Sigmoid colon (tissue), 7 donors: ENCODE data around the gene SND1. TPM values are rescaled to one million over a fixed set of nuclear protein-coding genes. Genes with fewer than 3 reads are reported as not detected.

ENCODE experiments used
- DNase-seq: peaks from one replicate; pipeline ENCODE4 v3.0.0-alpha.2; 2019
- H3K27ac ChIP-seq, 4 donors: fragments of 200-600 bp; sonication (generic); one replicate each; pipeline ENCODE4 v1.5.1; 2016 to 2019; ENCODE audit warnings: mild to moderate bottlenecking in 1 of 4
- H3K27me3 ChIP-seq, 3 donors: fragments of 200-600 bp; sonication (generic); one replicate each; pipeline ENCODE4 v1.5.1; 2019; ENCODE audit warnings: mild to moderate bottlenecking in 1 of 3
- H3K36me3 ChIP-seq, 4 donors: fragments of 200-600 bp; sonication (generic); one replicate each; pipeline ENCODE4 v1.5.1; 2016 to 2019
- H3K4me1 ChIP-seq, 4 donors: fragments of 200-600 bp; sonication (generic); one replicate each; pipeline ENCODE4 v1.5.1; 2017 to 2019
- H3K4me3 ChIP-seq, 4 donors: fragments of 200-600 bp; sonication (generic); one replicate each; pipeline ENCODE4 v1.5.1; 2017 to 2019; ENCODE audit warnings: mild to moderate bottlenecking in 2 of 4, moderate library complexity in 1 of 4
- H3K9me3 ChIP-seq, 4 donors: fragments of 200-600 bp in 3 of 4; sonication (generic) in 3 of 4; one replicate each; pipeline versions ENCODE4 v1.5.1 to v1.6.1; 2013 to 2019
- CTCF ChIP-seq, 4 experiments: fragments of 450-650 bp in 3 of 4; fragments of 200-600 bp in 1 of 4; IDR thresholded peaks; one replicate each; pipeline ENCODE4 v1.5.1; 2016 to 2019; ENCODE audit warnings: antibody characterized with exemption in 4 of 4, mild to moderate bottlenecking in 3 of 4, moderate library complexity in 2 of 4
- EP300 ChIP-seq, 4 donors: sonication (generic); formaldehyde crosslinking; IDR thresholded peaks; one replicate each; pipeline ENCODE4 v1.6.1; 2017; ENCODE audit warnings: antibody characterized with exemption in 4 of 4
- POLR2A ChIP-seq, 2 donors: fragments of 450-650 bp; IDR thresholded peaks; one replicate each; pipeline ENCODE4 v1.6.1; 2016; ENCODE audit warnings: antibody characterized with exemption in 2 of 2, mild to moderate bottlenecking in 2 of 2, moderate library complexity in 2 of 2
- POLR2AphosphoS5 ChIP-seq, 4 donors: sonication (generic); formaldehyde crosslinking; IDR thresholded peaks; one replicate each; pipeline ENCODE4 v1.6.1; 2017; ENCODE audit warnings: antibody characterized with exemption in 4 of 4
- WGBS, 2 donors: extraction: QIAGEN DNeasy Blood & Tissue Kit; methylation state at CpG; one replicate each; pipeline ENCODE4 v1.1.7; 2013; 5-methylcytosine and 5-hydroxymethylcytosine counted together
- intact Hi-C: fragments of 100-400 bp; cut with DNase I; formaldehyde crosslinking; loops from one replicate; pipeline ENCODE4 v1.15.1; 2023
- polyA plus RNA-seq, 3 donors: library from polyadenylated mRNA; stranded (reverse); fragments of 200-250 nt; gene quantifications; one replicate each; pipeline ENCODE4 v1.2.3, GENCODE V29; 2013
- total RNA-seq, 4 donors: library from RNA; depleted of rRNA; stranded (reverse); fragments of >200 nt; gene quantifications; one replicate each; pipeline ENCODE4 v1.1.0, GENCODE V29; 2016
- donor health status: healthy with polysubstance abuse.
- donor health status: Bipolar disorder and iron deficiency.
- donor health status: healthy.

The SND1 gene
- total and polyA plus RNA-seq, 7 donors = 30.6 to 93.4 (median 71.3) TPM

GRCh38 chr7:127776776-127777386 lies 124.9 kb downstream of the SND1 start:
- H3K36me3 ChIP-seq = no peaks in the 10 kb centered on the region
- no peak overlapping the region for H3K4me3 ChIP-seq
- peaks cover 0 to 11% (median 2%) of the 10 kb centered on the region in 4 donors for H3K4me1 ChIP-seq
- DNase-seq = no peak
- H3K27me3 ChIP-seq = no peaks in the 10 kb centered on the region
- no peak overlapping the region for H3K27ac ChIP-seq
- intact Hi-C loops = no loop called here
- no peaks in the 10 kb centered on the region for H3K9me3 ChIP-seq
- 47 to 75% methylated on average over 1 of the region's 1 CpG for WGBS, 2 donors
- TF ChIP-seq POLR2AphosphoS5 (IDR thresholded peaks at IDR 0.05) (no peak), CTCF (IDR thresholded peaks at IDR 0.05) (no peak), POLR2A (IDR thresholded peaks at IDR 0.05) (no peak), EP300 (IDR thresholded peaks at IDR 0.05) (no peak)

GRCh38 chr7:127780489-127780888 lies 128.5 kb downstream of the SND1 start:
- peaks cover 0 to 21% (median 8%) of the 10 kb centered on the region in 4 donors for H3K4me1 ChIP-seq
- TF ChIP-seq EP300 (IDR thresholded peaks at IDR 0.05) = no peak
- no peak for TF ChIP-seq POLR2A (IDR thresholded peaks at IDR 0.05)
- no peak for TF ChIP-seq CTCF (IDR thresholded peaks at IDR 0.05)
- no peak for TF ChIP-seq POLR2AphosphoS5 (IDR thresholded peaks at IDR 0.05)
- 80 to 94% methylated on average over 1 of the region's 1 CpG for WGBS, 2 donors
- no peak overlapping the region for H3K4me3 ChIP-seq
- H3K27me3 ChIP-seq = no peaks in the 10 kb centered on the region
- DNase-seq = no peak
- H3K27ac ChIP-seq = no peak overlapping the region
- no peaks in the 10 kb centered on the region for H3K36me3 ChIP-seq
- intact Hi-C loops = no loop called here
- no peaks in the 10 kb centered on the region for H3K9me3 ChIP-seq

GRCh38 chr7:127781081-127781480 lies 129.1 kb downstream of the SND1 start:
- intact Hi-C loops = no loop called here
- H3K4me1 ChIP-seq = peaks cover 0 to 21% (median 8%) of the 10 kb centered on the region in 4 donors
- no peaks in the 10 kb centered on the region for H3K9me3 ChIP-seq
- TF ChIP-seq POLR2AphosphoS5 (IDR thresholded peaks at IDR 0.05) (no peak), CTCF (IDR thresholded peaks at IDR 0.05) (no peak), POLR2A (IDR thresholded peaks at IDR 0.05) (no peak), EP300 (IDR thresholded peaks at IDR 0.05) (no peak)
- no peak overlapping the region for H3K4me3 ChIP-seq
- no peaks in the 10 kb centered on the region for H3K27me3 ChIP-seq
- no peak for DNase-seq
- no peak overlapping the region for H3K27ac ChIP-seq
- no peaks in the 10 kb centered on the region for H3K36me3 ChIP-seq
- WGBS, 2 donors = 46 to 62% methylated on average over 4 of the region's 4 CpGs

- Histone ChIP-seq H3K9me3 (no peaks in the 10 kb centered on the region), H3K27ac (no peak overlapping the region), H3K4me1 (peaks cover 0 to 21% (median 8%) of the 10 kb centered on the region in 4 donors), H3K4me3 (no peak overlapping the region), H3K27me3 (no peaks in the 10 kb centered on the region), H3K36me3 (no peaks in the 10 kb centered on the region)
- TF ChIP-seq POLR2AphosphoS5 (IDR thresholded peaks at IDR 0.05) (no peak), EP300 (IDR thresholded peaks at IDR 0.05) (no peak), POLR2A (IDR thresholded peaks at IDR 0.05) (no peak), CTCF (IDR thresholded peaks at IDR 0.05) (no peak)
- intact Hi-C loops = no loop called here
- no peak for DNase-seq
Observed at GRCh38 chr7:127782075-127782474, 130.1 kb downstream of the SND1 start.
